Osteocyte (in vitro differentiated cells): ENCODE measurements around the gene NCOA3. TPM values are rescaled to one million over a fixed set of nuclear protein-coding genes. Genes with fewer than 3 reads are reported as not detected.

Experiments
- DNase-seq: peaks from one replicate; pipeline ENCODE4 v3.0.0; 2021; ENCODE audit warnings: mixed read lengths; ENCODE audit not compliant: unreplicated experiment; ENCODE audit errors: extremely low spot score
- H3K27ac Mint-ChIP-seq: one replicate; pipeline ENCODE4 v1.8.0; 2021; ENCODE audit warnings: mild to moderate bottlenecking, mixed read lengths; ENCODE audit not compliant: unreplicated experiment
- H3K27me3 Mint-ChIP-seq: one replicate; pipeline ENCODE4 v1.8.0; 2021; ENCODE audit warnings: mixed read lengths; ENCODE audit not compliant: unreplicated experiment
- H3K36me3 Mint-ChIP-seq: one replicate; pipeline ENCODE4 v1.8.0; 2021; ENCODE audit warnings: mixed read lengths; ENCODE audit not compliant: unreplicated experiment
- H3K4me1 Mint-ChIP-seq: one replicate; pipeline ENCODE4 v1.8.0; 2021; ENCODE audit warnings: mixed read lengths; ENCODE audit not compliant: unreplicated experiment
- H3K4me3 Mint-ChIP-seq: one replicate; pipeline ENCODE4 v1.8.0; 2021; ENCODE audit warnings: mild to moderate bottlenecking, moderate library complexity, mixed read lengths; ENCODE audit not compliant: unreplicated experiment
- H3K9me3 Mint-ChIP-seq: one replicate; pipeline ENCODE4 v1.8.0; 2021; ENCODE audit warnings: mixed read lengths; ENCODE audit not compliant: unreplicated experiment
- total RNA-seq: library from RNA; stranded (reverse); gene quantifications from 2 replicates; pipeline ENCODE4 v1.2.1, GENCODE V29; 2021
- TF ChIP-seq, protein P1 (sequence below): fragments of 200-600 bp; sonication (generic); IDR thresholded peaks from 2 replicates; pipeline ENCODE4 v1.5.0; 2021; ENCODE audit warnings: antibody characterized with exemption, mild to moderate bottlenecking, moderate library complexity

The NCOA3 gene
- total RNA-seq, 1 donor from 2014 or later = 75.9 TPM

GRCh38 chr20:47652301-47652700 is 150.6 kb downstream of the NCOA3 start:
- DNase-seq = no peak
- Mint-ChIP-seq H3K9me3 (no peaks in the 10 kb centered on the region), H3K4me1 (no peaks in the 10 kb centered on the region), H3K36me3 (peaks cover 56% of the 10 kb centered on the region), H3K4me3 (no peak overlapping the region), H3K27me3 (no peaks in the 10 kb centered on the region), H3K27ac (no peak overlapping the region)
- TF ChIP-seq, protein P1, sequence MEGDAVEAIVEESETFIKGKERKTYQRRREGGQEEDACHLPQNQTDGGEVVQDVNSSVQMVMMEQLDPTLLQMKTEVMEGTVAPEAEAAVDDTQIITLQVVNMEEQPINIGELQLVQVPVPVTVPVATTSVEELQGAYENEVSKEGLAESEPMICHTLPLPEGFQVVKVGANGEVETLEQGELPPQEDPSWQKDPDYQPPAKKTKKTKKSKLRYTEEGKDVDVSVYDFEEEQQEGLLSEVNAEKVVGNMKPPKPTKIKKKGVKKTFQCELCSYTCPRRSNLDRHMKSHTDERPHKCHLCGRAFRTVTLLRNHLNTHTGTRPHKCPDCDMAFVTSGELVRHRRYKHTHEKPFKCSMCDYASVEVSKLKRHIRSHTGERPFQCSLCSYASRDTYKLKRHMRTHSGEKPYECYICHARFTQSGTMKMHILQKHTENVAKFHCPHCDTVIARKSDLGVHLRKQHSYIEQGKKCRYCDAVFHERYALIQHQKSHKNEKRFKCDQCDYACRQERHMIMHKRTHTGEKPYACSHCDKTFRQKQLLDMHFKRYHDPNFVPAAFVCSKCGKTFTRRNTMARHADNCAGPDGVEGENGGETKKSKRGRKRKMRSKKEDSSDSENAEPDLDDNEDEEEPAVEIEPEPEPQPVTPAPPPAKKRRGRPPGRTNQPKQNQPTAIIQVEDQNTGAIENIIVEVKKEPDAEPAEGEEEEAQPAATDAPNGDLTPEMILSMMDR = no peak

DNA sequence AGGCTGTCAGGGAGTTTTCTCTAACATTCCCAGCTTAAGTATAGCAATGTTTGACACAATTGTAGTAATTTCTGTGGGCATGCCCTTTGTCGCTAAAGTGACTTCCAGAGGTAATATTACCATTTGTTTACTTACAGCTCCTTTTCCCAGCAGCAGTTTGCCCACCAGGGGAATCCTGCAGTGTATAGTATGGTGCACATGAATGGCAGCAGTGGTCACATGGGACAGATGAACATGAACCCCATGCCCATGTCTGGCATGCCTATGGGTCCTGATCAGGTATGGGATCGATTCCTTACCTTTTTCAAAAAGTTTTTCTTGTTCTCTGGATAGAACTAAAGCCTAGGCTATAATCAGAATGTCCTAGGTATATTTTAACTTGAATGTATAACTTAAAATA is 151.1 kb downstream of the NCOA3 start:
- peaks cover 55% of the 10 kb centered on the region for H3K36me3 Mint-ChIP-seq
- DNase-seq = no peak

DNA sequence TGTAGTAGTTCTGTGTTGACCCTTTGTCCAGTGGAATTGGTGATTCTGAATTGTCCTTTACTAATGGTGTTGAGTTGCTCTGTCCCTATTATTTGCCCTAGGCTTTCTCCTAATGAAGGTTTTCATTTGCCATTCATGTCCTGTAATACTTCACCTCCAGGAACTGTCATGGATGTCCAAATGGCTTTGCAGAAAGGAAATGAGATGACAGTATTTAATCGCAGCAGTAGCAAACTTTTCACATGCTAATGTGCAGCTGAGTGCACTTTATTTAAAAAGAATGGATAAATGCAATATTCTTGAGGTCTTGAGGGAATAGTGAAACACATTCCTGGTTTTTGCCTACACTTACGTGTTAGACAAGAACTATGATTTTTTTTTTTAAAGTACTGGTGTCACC is 152.2 kb downstream of the NCOA3 start:
- no peak for DNase-seq
- Mint-ChIP-seq H3K4me3 (no peak overlapping the region), H3K36me3 (peaks cover 55% of the 10 kb centered on the region), H3K27me3 (no peaks in the 10 kb centered on the region), H3K4me1 (no peaks in the 10 kb centered on the region), H3K9me3 (no peaks in the 10 kb centered on the region), H3K27ac (no peak overlapping the region)
- TF ChIP-seq, protein P1 = no peak

More for the DNA sequence above, 151.1 kb downstream of the NCOA3 start:
- TF ChIP-seq, protein P1 = no peak
- H3K4me1 Mint-ChIP-seq = no peaks in the 10 kb centered on the region
- H3K27me3 Mint-ChIP-seq = no peaks in the 10 kb centered on the region
- H3K27ac Mint-ChIP-seq = no peak overlapping the region
- no peaks in the 10 kb centered on the region for H3K9me3 Mint-ChIP-seq
- no peak overlapping the region for H3K4me3 Mint-ChIP-seq

- no peak overlapping the region for H3K4me3 Mint-ChIP-seq
- no peaks in the 10 kb centered on the region for H3K27me3 Mint-ChIP-seq
- TF ChIP-seq, protein P1 = no peak
- no peak for DNase-seq
- H3K36me3 Mint-ChIP-seq = peaks cover 50% of the 10 kb centered on the region
- no peaks in the 10 kb centered on the region for H3K4me1 Mint-ChIP-seq
- H3K9me3 Mint-ChIP-seq = no peaks in the 10 kb centered on the region
- no peak overlapping the region for H3K27ac Mint-ChIP-seq
Measured at GRCh38 chr20:47654370-47654769, 152.7 kb downstream of the NCOA3 start.

DNA sequence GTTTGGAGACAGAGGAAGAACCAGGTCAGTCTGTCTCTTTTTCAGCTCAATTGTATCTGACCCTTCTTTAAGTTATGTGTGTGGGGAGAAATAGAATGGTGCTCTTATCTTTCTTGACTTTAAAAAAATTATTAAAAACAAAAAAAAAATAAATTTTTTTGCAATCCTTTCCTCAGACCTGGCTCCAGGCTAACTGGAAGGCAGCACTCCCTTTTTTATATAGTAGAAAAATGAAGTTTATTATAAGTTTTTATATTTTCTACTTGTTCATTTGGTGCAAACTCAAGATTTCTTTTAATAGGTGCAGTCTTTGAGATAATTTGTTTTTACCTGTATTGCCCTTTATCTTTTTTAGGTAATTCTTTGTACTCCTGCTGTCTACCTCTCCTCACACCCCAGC is 153.9 kb downstream of the NCOA3 start:
- Mint-ChIP-seq H3K4me3 (no peak overlapping the region), H3K27ac (no peak overlapping the region), H3K9me3 (no peaks in the 10 kb centered on the region), H3K27me3 (no peaks in the 10 kb centered on the region), H3K36me3 (peaks cover 43% of the 10 kb centered on the region), H3K4me1 (peaks cover 3% of the 10 kb centered on the region)
- no peak for DNase-seq
- TF ChIP-seq, protein P1 = no peak
